ENCODE data around the gene PCDHA4.
"Not testable (repeated sequence)": the region's sequence is repeated elsewhere in the genome, so short reads cannot be mapped to it uniquely, and the experiment has no call there.

Gene PCDHA4

GRCh38 chr5:140821375-140822280, 14.8 kb downstream of the PCDHA4 start, which contains the start of gene PCDHA5:
Gene PCDHA5 (plus strand): TSS chr5:140821613.
- no peak for DNase-seq (ENCODE audit: low read depth in 1 of 2, low spot score in 1 of 2)

DNA sequence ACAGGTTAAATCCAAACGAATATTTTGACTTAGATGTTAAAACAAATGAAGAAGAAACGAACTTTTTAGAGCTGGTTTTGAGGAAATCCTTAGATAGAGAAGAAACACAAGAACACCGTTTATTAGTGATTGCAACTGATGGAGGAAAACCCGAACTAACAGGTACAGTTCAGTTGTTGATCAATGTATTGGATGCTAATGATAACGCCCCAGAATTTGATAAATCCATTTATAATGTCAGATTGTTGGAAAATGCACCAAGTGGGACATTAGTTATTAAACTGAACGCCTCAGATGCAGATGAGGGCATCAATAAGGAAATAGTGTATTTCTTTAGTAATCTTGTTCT, 15.4 kb downstream of the PCDHA4 start:
- DNase-seq (ENCODE audit: low read depth in 1 of 2, low spot score in 1 of 2): no peak

DNA sequence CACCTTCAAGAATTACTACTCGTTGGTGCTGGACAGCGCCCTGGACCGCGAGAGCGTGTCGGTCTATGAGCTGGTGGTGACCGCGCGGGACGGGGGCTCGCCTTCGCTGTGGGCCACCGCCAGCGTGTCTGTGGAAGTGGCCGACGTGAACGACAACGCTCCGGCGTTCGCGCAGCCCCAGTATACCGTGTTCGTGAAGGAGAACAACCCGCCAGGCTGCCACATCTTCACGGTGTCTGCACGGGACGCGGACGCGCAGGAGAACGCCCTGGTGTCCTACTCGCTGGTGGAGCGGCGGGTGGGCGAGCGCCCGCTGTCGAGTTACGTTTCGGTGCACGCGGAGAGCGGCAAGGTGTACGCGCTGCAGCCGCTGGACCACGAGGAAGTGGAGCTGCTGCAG, 16.1 kb downstream of the PCDHA4 start:
- not testable (repeated sequence) for DNase-seq (ENCODE audit: low read depth in 1 of 2, low spot score in 1 of 2)

DNA sequence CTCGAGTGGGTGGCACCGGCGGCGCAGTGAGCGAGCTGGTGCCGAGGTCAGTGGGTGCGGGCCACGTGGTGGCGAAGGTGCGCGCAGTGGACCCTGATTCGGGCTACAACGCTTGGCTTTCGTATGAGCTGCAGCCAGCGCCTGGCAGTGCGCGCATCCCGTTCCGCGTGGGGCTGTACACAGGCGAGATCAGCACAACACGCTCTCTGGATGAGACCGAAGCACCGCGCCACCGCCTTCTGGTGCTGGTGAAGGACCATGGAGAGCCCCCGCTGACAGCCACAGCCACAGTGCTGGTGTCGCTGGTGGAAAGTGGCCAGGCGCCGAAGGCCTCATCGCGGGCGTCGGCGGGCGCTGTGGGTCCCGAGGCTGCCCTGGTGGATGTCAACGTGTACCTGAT, 16.6 kb downstream of the PCDHA4 start:
- DNase-seq (ENCODE audit: low read depth in 1 of 2, low spot score in 1 of 2): no peak

DNA sequence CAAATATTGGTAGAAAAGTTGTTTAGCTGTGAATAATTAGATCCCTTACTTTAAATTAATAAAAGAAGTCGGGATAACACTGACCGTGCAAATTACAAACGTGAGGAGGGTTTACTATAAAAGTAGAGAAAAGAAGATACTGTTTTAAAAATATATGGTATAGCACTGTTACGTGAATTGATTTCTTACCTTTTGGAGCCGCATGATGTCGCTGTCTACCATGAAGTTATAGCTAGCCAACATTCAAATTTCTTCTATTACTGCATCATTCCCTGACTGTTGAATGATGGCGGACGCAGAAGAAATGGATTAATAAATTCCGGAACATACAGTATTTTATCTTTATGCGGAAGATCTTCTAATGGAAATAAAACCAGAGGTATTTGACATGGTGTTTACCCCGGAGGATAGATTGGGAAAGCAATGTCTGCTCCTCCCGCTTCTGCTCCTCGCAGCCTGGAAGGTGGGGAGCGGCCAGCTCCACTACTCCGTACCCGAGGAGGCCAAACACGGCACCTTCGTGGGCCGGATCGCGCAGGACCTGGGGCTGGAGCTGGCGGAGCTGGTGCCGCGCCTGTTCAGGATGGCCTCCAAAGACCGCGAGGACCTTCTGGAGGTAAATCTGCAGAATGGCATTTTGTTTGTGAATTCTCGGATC, 21.0 kb downstream of the PCDHA4 start, which contains the start of gene PCDHA6:
PCDHA6 (plus strand) TSS at position 257 of the 658 bp plus-strand sequence; CDS start at position 389, 132 bp downstream.
- DNase-seq (ENCODE audit: low read depth in 1 of 2, low spot score in 1 of 2): no peak

DNA sequence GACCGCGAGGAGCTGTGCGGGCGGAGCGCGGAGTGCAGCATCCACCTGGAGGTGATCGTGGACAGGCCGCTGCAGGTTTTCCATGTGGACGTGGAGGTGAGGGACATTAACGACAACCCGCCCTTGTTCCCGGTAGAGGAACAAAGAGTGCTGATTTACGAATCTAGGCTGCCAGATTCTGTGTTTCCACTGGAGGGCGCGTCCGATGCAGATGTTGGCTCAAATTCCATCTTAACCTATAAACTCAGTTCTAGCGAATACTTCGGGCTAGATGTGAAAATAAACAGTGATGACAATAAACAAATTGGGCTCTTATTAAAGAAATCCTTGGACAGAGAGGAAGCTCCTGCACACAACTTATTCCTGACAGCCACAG, 21.5 kb downstream of the PCDHA4 start:
- DNase-seq (ENCODE audit: low read depth in 1 of 2, low spot score in 1 of 2): no peak

GRCh38 chr5:140829511-140830501, 22.9 kb downstream of the PCDHA4 start:
- not testable (repeated sequence) for DNase-seq (ENCODE audit: low read depth in 1 of 2, low spot score in 1 of 2)

DNA sequence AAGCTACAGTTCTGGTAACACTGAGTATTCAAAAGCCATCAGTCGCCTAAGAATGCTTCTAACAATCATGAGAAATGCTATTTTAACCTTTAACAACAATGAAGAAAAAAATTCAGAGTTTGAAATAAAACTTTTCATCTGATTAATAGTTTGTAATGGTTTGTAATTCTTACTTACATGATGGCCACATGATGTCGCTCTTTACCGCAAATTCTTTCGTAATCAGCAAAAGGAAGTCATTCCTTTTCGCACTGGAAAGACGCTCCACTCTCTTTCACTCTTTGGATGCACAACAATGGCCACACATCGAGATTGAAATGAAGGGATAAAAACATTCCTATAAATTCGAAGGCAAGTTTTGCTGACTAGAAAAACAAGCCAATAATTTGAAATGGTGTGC, 27.1 kb downstream of the PCDHA4 start, which contains the start of gene PCDHA7:
PCDHA7 (plus strand) TSS at position 277 of the 400 bp plus-strand sequence; CDS start at position 392, 115 bp downstream.
- no peak for DNase-seq (ENCODE audit: low read depth in 1 of 2, low spot score in 1 of 2)

DNA sequence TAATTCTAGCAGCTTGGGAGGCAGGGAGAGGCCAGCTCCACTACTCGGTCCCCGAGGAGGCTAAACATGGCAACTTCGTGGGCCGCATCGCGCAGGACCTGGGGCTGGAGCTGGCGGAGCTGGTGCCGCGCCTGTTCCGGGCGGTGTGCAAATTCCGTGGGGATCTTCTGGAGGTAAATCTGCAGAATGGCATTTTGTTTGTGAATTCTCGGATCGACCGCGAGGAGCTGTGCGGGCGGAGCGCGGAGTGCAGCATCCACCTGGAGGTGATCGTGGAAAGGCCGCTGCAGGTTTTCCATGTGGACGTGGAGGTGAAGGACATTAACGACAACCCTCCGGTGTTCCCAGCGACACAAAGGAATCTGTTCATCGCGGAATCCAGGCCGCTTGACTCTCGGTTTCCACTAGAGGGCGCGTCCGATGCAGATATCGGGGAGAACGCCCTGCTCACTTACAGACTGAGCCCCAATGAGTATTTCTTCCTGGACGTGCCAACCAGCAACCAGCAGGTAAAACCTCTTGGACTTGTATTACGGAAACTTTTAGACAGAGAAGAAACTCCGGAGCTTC, 27.7 kb downstream of the PCDHA4 start:
- not testable (repeated sequence) for DNase-seq (ENCODE audit: low read depth in 1 of 2, low spot score in 1 of 2)

GRCh38 chr5:140835622-140836510, 29.0 kb downstream of the PCDHA4 start:
- no peak for DNase-seq (ENCODE audit: low read depth in 1 of 2, low spot score in 1 of 2)

GRCh38 chr5:140840978-140841962, 34.4 kb downstream of the PCDHA4 start, which contains the start of gene PCDHA8:
Gene PCDHA8 (plus strand): TSS chr5:140841187. CDS start chr5:140841322, 135 bp downstream.
- DNase-seq (ENCODE audit: low read depth in 1 of 2, low spot score in 1 of 2): no peak

DNA sequence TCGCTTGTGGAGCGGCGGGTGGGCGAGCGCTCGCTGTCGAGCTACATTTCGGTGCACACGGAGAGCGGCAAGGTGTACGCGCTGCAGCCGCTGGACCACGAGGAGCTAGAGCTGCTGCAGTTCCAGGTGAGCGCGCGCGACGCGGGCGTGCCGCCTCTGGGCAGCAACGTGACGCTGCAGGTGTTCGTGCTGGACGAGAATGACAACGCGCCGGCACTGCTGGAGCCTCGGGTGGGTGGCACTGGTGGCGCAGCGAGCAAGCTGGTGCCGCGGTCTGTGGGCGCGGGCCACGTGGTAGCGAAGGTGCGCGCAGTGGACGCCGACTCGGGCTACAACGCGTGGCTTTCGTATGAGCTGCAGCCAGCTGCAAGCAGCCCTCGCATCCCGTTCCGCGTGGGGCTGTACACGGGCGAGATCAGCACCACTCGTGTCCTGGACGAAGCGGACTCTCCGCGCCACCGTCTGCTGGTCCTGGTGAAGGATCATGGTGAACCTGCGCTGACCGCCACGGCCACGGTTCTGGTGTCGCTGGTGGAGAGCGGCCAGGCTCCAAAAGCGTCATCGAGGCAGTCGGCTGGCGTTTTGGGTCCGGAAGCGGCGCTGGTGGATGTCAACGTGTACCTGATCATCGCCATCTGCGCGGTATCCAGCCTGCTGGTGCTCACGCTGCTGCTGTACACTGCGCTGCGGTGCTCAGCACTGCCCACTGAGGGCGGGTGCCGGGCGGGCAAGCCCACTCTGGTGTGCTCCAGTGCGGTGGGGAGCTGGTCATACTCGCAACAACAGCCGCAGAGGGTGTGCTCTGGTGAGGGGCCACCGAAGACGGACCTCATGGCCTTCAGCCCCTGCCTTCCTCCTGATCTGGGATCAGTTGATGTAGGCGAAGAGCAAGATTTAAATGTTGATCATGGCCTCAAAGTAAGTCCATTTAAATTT, 36.2 kb downstream of the PCDHA4 start:
- DNase-seq (ENCODE audit: low read depth in 1 of 2, low spot score in 1 of 2): no peak

DNA sequence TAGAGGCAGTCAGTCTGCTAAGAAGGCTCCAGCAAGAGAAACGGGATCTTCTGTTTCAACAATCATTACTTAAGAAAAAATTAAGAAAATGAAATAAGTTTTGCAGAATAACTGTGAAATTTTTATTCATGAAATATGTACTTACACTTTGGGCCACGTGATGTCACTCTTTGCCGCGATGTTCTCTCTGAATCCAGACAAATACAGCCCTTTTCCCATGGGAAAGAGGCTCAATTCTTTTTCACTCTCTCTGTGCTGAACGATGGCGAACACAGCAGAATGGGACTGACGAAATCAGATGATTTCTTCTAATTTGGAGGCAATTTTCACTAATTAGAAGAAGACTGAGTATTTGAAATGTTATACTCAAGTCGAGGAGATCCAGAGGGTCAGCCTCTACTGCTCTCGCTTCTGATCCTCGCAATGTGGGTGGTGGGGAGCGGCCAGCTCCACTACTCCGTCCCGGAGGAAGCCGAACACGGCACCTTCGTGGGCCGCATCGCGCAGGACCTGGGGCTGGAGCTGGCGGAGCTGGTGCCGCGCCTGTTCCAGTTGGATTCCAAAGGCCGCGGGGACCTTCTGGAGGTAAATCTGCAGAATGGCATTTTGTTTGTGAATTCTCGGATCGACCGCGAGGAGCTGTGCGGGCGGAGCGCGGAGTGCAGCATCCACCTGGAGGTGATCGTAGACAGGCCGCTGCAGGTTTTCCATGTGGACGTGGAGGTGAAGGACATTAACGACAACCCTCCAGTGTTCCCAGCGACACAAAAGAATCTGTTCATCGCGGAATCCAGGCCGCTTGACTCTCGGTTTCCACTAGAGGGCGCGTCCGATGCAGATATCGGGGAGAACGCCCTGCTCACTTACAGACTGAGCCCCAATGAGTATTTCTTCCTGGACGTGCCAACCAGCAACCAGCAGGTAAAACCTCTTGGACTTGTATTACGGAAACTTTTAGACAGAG, 41.6 kb downstream of the PCDHA4 start, which contains the start of gene PCDHA9:
PCDHA9 (plus strand) TSS at position 244 of the 964 bp plus-strand sequence; CDS start at position 358, 114 bp downstream.
- DNase-seq (ENCODE audit: low read depth in 1 of 2, low spot score in 1 of 2): not testable (repeated sequence)

- not testable (repeated sequence) for DNase-seq (ENCODE audit: low read depth in 1 of 2, low spot score in 1 of 2)
Observed at GRCh38 chr5:140849831-140850634, 43.2 kb downstream of the PCDHA4 start.
